Panc1 (cell line): ENCODE measurements around the gene SH3TC1. TPM values are rescaled to one million over a fixed set of nuclear protein-coding genes. Genes with fewer than 3 reads are reported as not detected.

ENCODE experiments used
- ATAC-seq: fragments of 200-7000 bp; cut with Tn5 transposase; 2 replicates; pipeline ENCODE4 v1.9.1; 2020; ENCODE audit warnings: mild to moderate bottlenecking, moderate library complexity
- BruUV-seq: library from RNA; stranded (reverse); fragments of 400-500 nt; replicated peaks from 2 replicates; lab custom pipeline; 2021; lab: Mats Ljungman, UMichigan
- CTCF ChIA-PET: fragments of 300-600 bp; sonication (Branson Sonifier 250); formaldehyde crosslinking; loops from one replicate; lab custom pipeline; 2022; ENCODE audit warnings: antibody characterized with exemption; lab: Charles Lee
- POLR2A ChIA-PET: fragments of 300-600 bp; sonication (Branson Sonifier 250); formaldehyde crosslinking; loops from one replicate; lab custom pipeline; 2022; ENCODE audit warnings: antibody characterized with exemption; lab: Charles Lee
- DNase-seq: peaks from one replicate; pipeline ENCODE4 v3.0.0-alpha.2; 2010; ENCODE audit warnings: low read depth, low spot score
- H3K27ac ChIP-seq: 2 replicates; pipeline ENCODE4 v1.5.1; 2011; ENCODE audit warnings: mild to moderate bottlenecking, low read length, inconsistent platforms
- H3K27me3 ChIP-seq: fragments of 200-500 bp; sonication (Bioruptor generic); 2 replicates; pipeline ENCODE4 v1.6.0; 2014; ENCODE audit warnings: low read length, inconsistent platforms; ENCODE audit not compliant: control insufficient read depth, insufficient read depth
- H3K36me3 ChIP-seq: fragments of 200-500 bp; sonication (Bioruptor generic); 2 replicates; pipeline ENCODE4 v1.5.1; 2014; ENCODE audit warnings: inconsistent platforms, mild to moderate bottlenecking, low read length, moderate library complexity; ENCODE audit not compliant: control insufficient read depth, insufficient read depth
- H3K4me1 ChIP-seq: 2 replicates; pipeline ENCODE4 v1.5.1; 2011; ENCODE audit warnings: inconsistent platforms, mild to moderate bottlenecking, low read length, moderate library complexity; ENCODE audit not compliant: control insufficient read depth, insufficient read depth
- H3K4me3 ChIP-seq, 2 experiments: 2 replicates each; pipeline ENCODE4 v1.5.1; 2011 to 2012; ENCODE audit warnings: low read depth in 2 of 2, low read length in 2 of 2, mild to moderate bottlenecking in 2 of 2, inconsistent platforms in 1 of 2, moderate library complexity in 1 of 2
- H3K9me3 ChIP-seq: fragments of 200-500 bp; sonication (Bioruptor generic); 2 replicates; pipeline ENCODE4 v1.5.1; 2014; ENCODE audit warnings: low read depth, mild to moderate bottlenecking, inconsistent platforms, low read length, moderate library complexity; ENCODE audit not compliant: control insufficient read depth, insufficient read depth
- CTCF ChIP-seq: fragments of 450-650 bp; IDR thresholded peaks from 2 replicates; pipeline ENCODE4 v1.5.1; 2017; ENCODE audit warnings: mild to moderate bottlenecking
- POLR2AphosphoS5 ChIP-seq: IDR thresholded peaks from 2 replicates; pipeline ENCODE4 v1.6.1; 2012; ENCODE audit warnings: mild to moderate bottlenecking, low read depth, low read length, moderate library complexity
- REST ChIP-seq, 2 experiments: IDR thresholded peaks; 2 replicates each; pipeline ENCODE4 v1.6.1; 2011 to 2012; ENCODE audit warnings: low read depth in 2 of 2, control low read depth in 1 of 2, low read length in 1 of 2, mild to moderate bottlenecking in 1 of 2, moderate library complexity in 1 of 2; ENCODE audit not compliant: insufficient read depth in 1 of 2
- SIN3A ChIP-seq: IDR thresholded peaks from 2 replicates; pipeline ENCODE4 v1.6.1; 2012; ENCODE audit warnings: low read depth, mild to moderate bottlenecking, low read length, moderate library complexity, borderline replicate concordance; ENCODE audit not compliant: insufficient read depth
- TCF7L2 ChIP-seq: IDR thresholded peaks from 2 replicates; pipeline ENCODE4 v1.6.1; 2011; ENCODE audit warnings: mild to moderate bottlenecking, low read depth, low read length, inconsistent platforms
- in situ Hi-C: cut with HindIII; loops from 2 replicates; pipeline ENCODE4 v1.10.0; 2016; ENCODE audit warnings: low sequenced_read_pairs, low pct_unique_long_range_greater_than_20kb
- intact Hi-C: fragments of 100-400 bp; cut with micrococcal nuclease; formaldehyde crosslinking; loops from one replicate; pipeline ENCODE4 v1.10.0; 2022; ENCODE audit not compliant: unreplicated experiment
- total RNA-seq: library from RNA; stranded (reverse); gene quantifications from one replicate; pipeline ENCODE4 v1.2.1, GENCODE V29; 2021; ENCODE audit not compliant: unreplicated experiment

SH3TC1 gene
- total RNA-seq, 1 experiment from 2014 or later = 4.5 TPM

- in situ Hi-C loops = no loop called here
- Histone ChIP-seq H3K4me3 (no peak overlapping the region), H3K27ac (no peak overlapping the region), H3K27me3 (no peaks in the 10 kb centered on the region), H3K4me1 (no peaks in the 10 kb centered on the region), H3K36me3 (no peaks in the 10 kb centered on the region), H3K9me3 (no peaks in the 10 kb centered on the region)
- no peak for TF ChIP-seq TCF7L2
- no peak for TF ChIP-seq POLR2AphosphoS5
- TF ChIP-seq SIN3A = no peak
- TF ChIP-seq REST (IDR thresholded peaks at IDR 0.05; ENCODE audit: insufficient read depth in 1 of 2, low read depth in 2 of 2, low read length in 1 of 2) = no peak
- TF ChIP-seq CTCF = no peak
- ATAC-seq (no peak), DNase-seq (no peak)
- BruUV-seq = no TSS peak
- ChIA-PET POLR2A (no interaction called here), CTCF (no interaction called here)
- intact Hi-C loops = no loop called here
Observed at GRCh38 chr4:8289956-8290700, 91.0 kb downstream of the SH3TC1 start.

- DNase-seq (no peak), ATAC-seq (no peak)
- TF ChIP-seq POLR2AphosphoS5 = no peak
- no peak for TF ChIP-seq TCF7L2
- no peak for TF ChIP-seq REST (IDR thresholded peaks at IDR 0.05; ENCODE audit: insufficient read depth in 1 of 2, low read depth in 2 of 2, low read length in 1 of 2)
- TF ChIP-seq SIN3A = no peak
- TF ChIP-seq CTCF = no peak
- CTCF ChIA-PET = no interaction called here
- H3K36me3 ChIP-seq = no peaks in the 10 kb centered on the region
- no peaks in the 10 kb centered on the region for H3K27me3 ChIP-seq
- H3K9me3 ChIP-seq = no peaks in the 10 kb centered on the region
- no peak overlapping the region for H3K27ac ChIP-seq
- no peaks in the 10 kb centered on the region for H3K4me1 ChIP-seq
- POLR2A ChIA-PET = no interaction called here
- in situ Hi-C loops (no loop called here), intact Hi-C loops (no loop called here)
- no TSS peak for BruUV-seq
- H3K4me3 ChIP-seq = no peak overlapping the region
Observed at GRCh38 chr4:8290701-8290970, 91.5 kb downstream of the SH3TC1 start.
